Stimulated activated CD8-positive, alpha-beta memory T cell treated with anti-CD3 and anti-CD28 coated beads, Interleukin-4, amount 100 ng/mL, for 1 hour (primary cell): ENCODE measurements around the gene PREX1.

ENCODE experiments used
- DNase-seq, 2 donors: peaks; one replicate each; pipeline ENCODE4 v3.0.0-alpha.2; 2020; ENCODE audit warnings: low read depth in 2 of 2, low spot score in 1 of 2

The PREX1 gene

GRCh38 chr20:48686238-48687116, 141.3 kb downstream of the PREX1 start:
- no peak for DNase-seq

DNA sequence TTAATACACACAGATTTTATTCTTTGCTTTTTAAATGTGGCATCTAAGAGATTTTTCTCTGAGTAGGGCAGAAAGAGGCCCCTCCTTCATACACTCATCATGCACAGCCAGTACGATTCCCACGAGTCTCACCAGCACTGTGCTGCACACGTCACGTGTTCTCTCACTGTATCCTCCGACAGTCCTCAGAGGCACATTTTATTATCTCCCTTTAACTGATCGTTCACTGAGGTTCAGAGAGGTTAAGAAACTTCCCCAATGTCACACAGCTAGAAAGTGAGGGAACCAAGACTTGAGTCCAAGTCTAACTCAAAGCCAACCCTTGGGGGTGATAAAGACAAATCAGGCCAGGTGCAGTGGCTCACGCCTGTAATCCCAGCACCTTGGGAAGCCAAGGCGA, 142.5 kb downstream of the PREX1 start:
- no peak for DNase-seq

GRCh38 chr20:48684501-48685041, 143.2 kb downstream of the PREX1 start:
- DNase-seq, result no peak

GRCh38 chr20:48683467-48684175, 144.2 kb downstream of the PREX1 start:
- DNase-seq, result no peak

GRCh38 chr20:48682529-48683363, 145.1 kb downstream of the PREX1 start:
- no peak for DNase-seq

GRCh38 chr20:48681873-48682426, 145.8 kb downstream of the PREX1 start:
- no peak for DNase-seq

DNA sequence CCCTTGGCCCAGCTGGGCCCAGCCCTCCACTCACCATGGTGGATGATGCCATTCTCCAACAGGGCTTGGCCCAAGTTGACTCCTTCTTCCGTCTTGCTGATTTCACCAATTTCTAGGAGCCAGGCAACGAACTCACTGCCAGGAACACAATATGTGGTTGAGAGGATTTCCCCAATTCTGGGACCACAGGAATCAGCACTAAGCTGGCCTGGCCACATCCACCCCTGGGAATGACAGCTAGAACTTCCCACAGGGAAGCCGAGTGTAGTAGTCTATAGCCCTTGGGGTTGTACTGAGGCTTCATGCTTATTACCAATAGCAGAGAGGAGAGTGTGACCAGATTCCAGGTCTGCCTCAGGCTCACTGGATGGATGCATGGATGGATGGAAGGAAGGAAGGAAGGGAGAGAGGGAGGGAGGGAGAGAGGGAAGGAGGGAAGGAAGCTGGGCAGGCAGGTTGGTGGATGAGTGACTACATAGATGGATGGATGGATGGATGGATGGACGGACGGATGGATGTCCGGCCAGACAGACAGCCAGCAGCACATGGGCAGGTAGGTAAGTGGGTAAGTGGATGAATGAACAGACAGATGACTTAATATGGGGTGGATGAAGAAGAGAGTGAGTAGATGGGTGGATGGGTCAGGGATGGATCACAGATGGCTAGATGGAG, 146.5 kb downstream of the PREX1 start:
- no peak for DNase-seq

- no peak for DNase-seq
Measured at GRCh38 chr20:48680650-48681049, 147.1 kb downstream of the PREX1 start.

DNA sequence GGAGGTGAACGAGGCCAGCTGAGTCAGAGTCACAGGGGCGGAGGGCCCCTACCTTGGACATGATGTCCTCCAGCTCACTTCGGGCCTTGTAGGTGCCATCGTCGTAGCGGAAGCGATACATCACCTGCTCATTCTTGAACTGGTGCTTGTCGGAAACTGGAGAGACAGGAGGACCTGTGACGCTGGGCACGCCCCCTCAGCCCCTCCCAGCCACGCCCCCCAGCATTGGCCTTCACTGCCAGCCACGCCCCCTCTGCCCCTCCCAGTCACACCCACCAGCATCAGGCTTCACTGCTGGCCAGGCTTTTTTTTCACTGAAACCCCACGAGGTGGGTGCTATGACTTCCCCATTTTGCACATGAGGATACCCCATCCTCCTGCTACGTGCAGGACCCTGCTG, 148.2 kb downstream of the PREX1 start:
- DNase-seq, result no peak

DNA sequence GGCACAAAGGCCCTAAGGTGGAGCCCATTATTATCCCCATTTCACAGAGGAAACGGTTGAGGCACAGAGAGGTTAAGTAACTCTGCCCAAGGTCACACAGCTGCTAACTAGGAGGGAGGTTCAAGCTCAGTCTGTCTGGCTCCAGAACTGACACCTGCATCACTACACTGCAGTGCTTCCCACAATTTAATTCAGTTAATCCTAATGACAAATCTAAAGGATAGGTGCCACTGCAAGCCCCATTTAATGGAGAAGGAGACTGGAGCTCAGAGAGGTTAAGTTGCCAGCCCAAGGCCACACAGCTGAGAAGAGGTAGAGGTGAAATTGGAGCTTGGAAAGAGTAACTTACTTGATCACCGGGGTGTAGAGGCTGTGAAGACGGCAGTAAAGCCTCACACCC, 148.8 kb downstream of the PREX1 start:
- no peak for DNase-seq

DNA sequence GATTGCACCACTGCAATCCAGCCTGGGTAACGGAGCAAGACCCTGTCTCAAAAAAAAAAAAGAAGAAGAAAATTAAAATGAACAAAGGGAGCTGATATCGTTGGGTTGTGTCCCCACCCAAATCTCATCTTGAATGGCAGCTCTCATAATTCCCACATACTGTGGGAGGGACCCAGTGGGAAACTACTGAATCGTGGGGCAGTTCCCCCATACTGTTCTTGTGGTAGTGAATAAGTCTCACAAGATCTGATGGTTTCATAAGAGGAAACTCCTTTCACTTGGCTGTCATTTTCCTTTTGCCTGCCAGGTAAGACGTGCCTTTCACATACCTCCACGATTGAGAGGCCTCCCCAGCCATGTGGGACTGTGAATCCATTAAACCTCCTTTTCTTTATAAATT, 149.4 kb downstream of the PREX1 start:
- no peak for DNase-seq

GRCh38 chr20:48676795-48677460, 150.9 kb downstream of the PREX1 start:
- DNase-seq, result no peak

DNA sequence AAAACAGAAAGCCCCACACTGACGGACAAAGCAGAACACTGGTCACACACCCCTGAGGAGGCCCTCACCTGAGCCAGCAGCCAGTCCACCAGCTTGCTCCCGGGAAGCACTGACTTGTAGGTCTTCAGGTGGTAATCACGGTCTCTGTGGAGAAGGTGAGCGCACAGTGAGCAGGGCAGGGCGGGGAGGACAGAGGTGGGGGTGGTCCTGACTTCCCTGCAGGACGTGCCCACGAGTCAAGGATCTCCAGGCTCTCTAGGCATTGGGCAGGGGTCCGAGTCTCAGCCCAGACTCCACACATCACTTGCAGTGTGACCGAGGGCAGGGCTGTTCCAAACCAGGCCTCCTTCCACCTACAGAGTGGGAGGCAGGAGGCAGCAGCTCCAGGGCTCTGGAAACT, 151.7 kb downstream of the PREX1 start:
- no peak for DNase-seq

DNA sequence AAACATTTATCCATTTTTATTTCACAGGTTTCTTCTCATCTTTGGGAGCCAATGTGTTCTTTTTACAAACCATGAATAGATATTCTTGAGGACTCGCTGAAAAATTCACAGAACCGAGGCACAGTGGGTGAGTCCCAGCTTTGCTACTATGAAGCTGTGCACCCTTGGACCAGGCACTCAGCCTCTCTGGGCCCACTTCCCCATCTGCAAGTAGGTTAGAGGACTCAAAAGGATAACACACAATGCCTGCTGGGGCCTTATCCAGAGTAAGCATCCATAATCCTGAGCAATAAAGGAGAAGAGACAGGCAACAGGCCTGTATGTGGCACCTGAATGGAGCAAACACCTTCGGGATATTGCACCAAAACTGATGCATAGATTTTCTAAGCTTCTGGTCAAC, 153.3 kb downstream of the PREX1 start:
- no peak for DNase-seq

GRCh38 chr20:48673507-48673906, 154.3 kb downstream of the PREX1 start:
- DNase-seq, result no peak

GRCh38 chr20:48672324-48672723, 155.5 kb downstream of the PREX1 start:
- DNase-seq, result no peak

DNA sequence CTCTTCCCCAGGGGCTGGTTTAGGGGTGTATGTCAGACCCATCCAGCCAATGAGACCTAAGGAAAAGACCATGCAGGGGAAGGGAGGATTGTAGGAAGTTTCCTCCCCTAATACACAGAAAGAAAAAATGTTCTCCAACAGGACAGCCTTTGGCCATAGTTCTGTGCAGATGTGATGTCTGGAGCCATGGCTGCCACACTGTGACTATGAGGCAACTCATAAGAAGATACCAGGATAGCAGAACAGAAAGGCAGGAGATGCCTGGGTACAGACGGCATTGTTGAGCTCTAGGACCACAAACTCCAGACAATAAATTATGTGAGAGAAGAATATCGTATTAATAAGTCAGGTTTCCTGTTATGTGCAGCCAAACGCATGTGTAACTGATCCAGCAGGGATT, 156.7 kb downstream of the PREX1 start:
- DNase-seq, result no peak

DNA sequence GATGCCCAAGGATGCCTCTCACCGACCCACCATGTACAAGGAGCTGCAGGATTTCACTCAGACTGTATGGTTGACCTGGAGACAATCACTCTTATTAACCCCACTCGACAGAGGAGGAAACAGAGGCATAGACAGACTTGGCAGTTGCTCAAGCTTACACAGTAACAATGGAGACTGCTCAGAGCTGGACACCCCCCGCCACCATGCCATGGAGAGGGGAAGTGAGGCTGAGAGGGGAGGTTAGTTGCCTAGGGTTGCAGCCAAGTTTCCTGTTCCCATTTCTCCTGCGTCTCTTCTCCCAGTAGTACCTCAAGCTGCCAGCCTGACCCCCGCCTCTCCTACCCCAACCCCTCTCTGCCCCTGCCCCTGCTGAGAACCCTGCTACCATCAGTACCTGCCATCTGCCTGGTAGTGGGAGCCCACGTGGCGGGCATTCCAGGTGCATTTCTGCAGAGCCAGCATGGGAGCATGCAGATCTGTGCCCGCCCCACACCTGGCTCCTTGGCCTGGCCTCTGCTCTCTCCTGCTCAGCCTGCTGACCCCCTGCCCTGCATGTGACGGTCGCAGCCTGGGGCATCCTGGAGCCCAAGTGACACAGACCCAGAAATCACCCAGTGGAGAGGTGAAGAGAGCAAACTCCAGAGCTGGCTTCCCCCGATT, 157.7 kb downstream of the PREX1 start:
- no peak for DNase-seq

DNA sequence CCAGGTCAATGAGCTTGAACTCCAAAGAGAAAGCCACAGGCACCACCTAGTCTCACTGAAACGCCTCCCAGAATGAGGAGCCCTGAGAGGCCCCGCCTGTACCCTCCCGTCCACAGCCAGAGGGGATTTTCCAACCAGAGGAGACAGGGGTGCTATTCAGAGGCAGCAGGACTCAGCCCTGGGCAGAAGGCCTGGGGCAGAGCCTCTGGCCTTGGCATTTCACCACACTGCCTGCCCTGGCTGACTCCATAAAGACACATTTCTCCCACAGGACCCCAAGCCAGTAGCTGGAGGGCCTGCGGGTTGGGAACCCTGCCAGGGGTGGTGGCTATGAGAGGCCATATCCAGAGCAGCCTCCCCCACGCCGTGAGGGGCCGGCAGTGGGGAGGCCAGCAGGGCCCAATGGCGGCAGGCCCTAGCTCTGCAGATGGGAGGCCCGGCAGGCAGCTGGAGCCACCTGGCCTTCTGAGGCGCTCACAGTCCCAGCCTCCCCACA, 159.3 kb downstream of the PREX1 start:
- no peak for DNase-seq
